ENCODE results near the gene ENTHD1. TPM values are rescaled to one million over a fixed set of nuclear protein-coding genes. Genes with fewer than 3 reads are reported as not detected.

ENTHD1 gene
- total and polyA plus RNA-seq, 2 of the 4 experiments (the other 2 are of a cell fraction) = not detected

DNA sequence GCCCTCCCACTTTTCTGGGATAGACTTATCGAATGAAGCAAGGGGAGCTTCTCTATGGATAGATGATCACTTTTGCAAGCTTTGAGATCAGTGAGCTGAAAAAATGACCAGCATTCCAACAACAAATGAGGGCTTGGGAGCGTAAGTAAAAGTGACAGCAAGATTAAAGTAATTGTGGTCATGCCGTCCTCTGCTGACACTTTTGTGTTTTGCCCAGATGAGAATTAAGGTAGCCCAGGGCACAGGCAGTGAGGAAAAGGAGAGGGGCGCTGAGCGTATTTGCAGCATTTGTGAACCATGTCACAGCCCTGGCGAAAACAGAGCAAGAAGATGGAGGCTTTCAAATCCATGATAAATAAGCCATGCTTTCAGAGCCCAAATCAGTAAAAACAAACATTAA, 42.1 kb upstream of the ENTHD1 start:
- Histone ChIP-seq H2AK9ac (replicated peaks; ENCODE audit: low read depth, low read length, poor library complexity) (no peak overlapping the region), H3K56ac (ENCODE audit: extremely low read depth, insufficient read depth, low read length) (no peak overlapping the region), H3K4me3 (ENCODE audit: insufficient read depth, low read depth, low read length) (no peak overlapping the region), H2BK5ac (ENCODE audit: low read depth, low read length, poor library complexity, severe bottlenecking) (no peak overlapping the region), H2BK15ac (ENCODE audit: low read depth, low read length) (no peak overlapping the region), H3K27me3 (ENCODE audit: control insufficient read depth, insufficient read depth, low read length) (peaks cover 68% of the 10 kb centered on the region), H3K36me3 (ENCODE audit: control insufficient read depth, insufficient read depth, low read length) (no peaks in the 10 kb centered on the region), H3K4ac (ENCODE audit: low read depth, low read length) (no peak overlapping the region), H3K79me1 (ENCODE audit: low read depth in 1 of 2, low read length in 2 of 2) (no peaks in the 10 kb centered on the region), H2AK5ac (ENCODE audit: low read depth, low read length) (no peak overlapping the region), H3K9me1 (ENCODE audit: insufficient read depth, low read length) (no peaks in the 10 kb centered on the region), H4K91ac (ENCODE audit: insufficient read depth, low read depth, low read length) (no peak overlapping the region), H2BK20ac (ENCODE audit: low read depth, low read length) (no peak overlapping the region), H3K18ac (ENCODE audit: low read depth, low read length) (no peak overlapping the region), H3K4me1 (ENCODE audit: control insufficient read depth, insufficient read depth, low read length) (no peaks in the 10 kb centered on the region), H3K14ac (replicated peaks; ENCODE audit: low read depth, low read length) (no peak overlapping the region), H4K5ac (ENCODE audit: low read depth, low read length) (no peak overlapping the region), H3K4me2 (ENCODE audit: low read depth, low read length) (no peak overlapping the region), H4K20me1 (ENCODE audit: insufficient read depth, low read length) (no peaks in the 10 kb centered on the region), H4K8ac (ENCODE audit: low read depth in 2 of 2, low read length in 2 of 2) (no peak overlapping the region), H2BK120ac (ENCODE audit: low read depth, low read length) (no peak overlapping the region), H3K9me3 (ENCODE audit: control insufficient read depth, insufficient read depth, low read length) (no peaks in the 10 kb centered on the region), H3K23ac (ENCODE audit: low read depth, low read length) (no peak overlapping the region), H2AFZ (replicated peaks; ENCODE audit: low read length, poor library complexity) (no peak overlapping the region), H3K27ac (ENCODE audit: insufficient read depth, low read length) (no peak overlapping the region), H3K9ac (ENCODE audit: low read depth, low read length) (no peak overlapping the region)
- 0% methylated on average over 1 of the region's 6 CpGs; no CpG with 5 or more reads in 1 of the 2 experiments for WGBS, 2 experiments (ENCODE audit: extremely low coverage in 2 of 2, insufficient read length in 1 of 2)
- BruUV-seq (replicated peaks) = no TSS peak
- POLR2A ChIA-PET (ENCODE audit: unreplicated experiment) = no interaction called here
- DNase-seq (no peak), ATAC-seq (ENCODE audit: low read depth) (no peak)
- intact Hi-C loops (cut with micrococcal nuclease) (no loop called here), in situ Hi-C loops (cut with MboI; ENCODE audit: low sequenced_read_pairs) (no loop called here), dilution Hi-C loops (cut with HindIII; ENCODE audit: low sequenced_read_pairs, unreplicated experiment) (no loop called here)
- TF ChIP-seq POLR2A (IDR thresholded peaks at IDR 0.05; ENCODE audit: low read depth, low read length) = no peak
- no peak for TF ChIP-seq CEBPB (IDR thresholded peaks at IDR 0.05; ENCODE audit: low read depth, low read length)
- TF ChIP-seq, protein P1, sequence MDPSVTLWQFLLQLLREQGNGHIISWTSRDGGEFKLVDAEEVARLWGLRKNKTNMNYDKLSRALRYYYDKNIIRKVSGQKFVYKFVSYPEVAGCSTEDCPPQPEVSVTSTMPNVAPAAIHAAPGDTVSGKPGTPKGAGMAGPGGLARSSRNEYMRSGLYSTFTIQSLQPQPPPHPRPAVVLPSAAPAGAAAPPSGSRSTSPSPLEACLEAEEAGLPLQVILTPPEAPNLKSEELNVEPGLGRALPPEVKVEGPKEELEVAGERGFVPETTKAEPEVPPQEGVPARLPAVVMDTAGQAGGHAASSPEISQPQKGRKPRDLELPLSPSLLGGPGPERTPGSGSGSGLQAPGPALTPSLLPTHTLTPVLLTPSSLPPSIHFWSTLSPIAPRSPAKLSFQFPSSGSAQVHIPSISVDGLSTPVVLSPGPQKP (IDR thresholded peaks at IDR 0.05; ENCODE audit: borderline replicate concordance, low read depth, low read length) = no peak
- TF ChIP-seq NFE2L2 (IDR thresholded peaks at IDR 0.05; ENCODE audit: low read depth, low read length) = no peak
- CTCF ChIA-PET = interaction anchor here (1.6 kb wide), 1 partner anchor 12 kb away, joined by 3 read pairs; no protein-coding TSS in a partner anchor
